ENCODE data around the gene FOXC1.

Gene FOXC1

GRCh38 chr6:1643830-1644445 lies 34.2 kb downstream of the FOXC1 start:
- no peak overlapping the region for H3K4me3 ChIP-seq (ENCODE audit: low read length)
- DNase-seq (ENCODE audit: low read depth) = no peak
- TF ChIP-seq, protein P1, sequence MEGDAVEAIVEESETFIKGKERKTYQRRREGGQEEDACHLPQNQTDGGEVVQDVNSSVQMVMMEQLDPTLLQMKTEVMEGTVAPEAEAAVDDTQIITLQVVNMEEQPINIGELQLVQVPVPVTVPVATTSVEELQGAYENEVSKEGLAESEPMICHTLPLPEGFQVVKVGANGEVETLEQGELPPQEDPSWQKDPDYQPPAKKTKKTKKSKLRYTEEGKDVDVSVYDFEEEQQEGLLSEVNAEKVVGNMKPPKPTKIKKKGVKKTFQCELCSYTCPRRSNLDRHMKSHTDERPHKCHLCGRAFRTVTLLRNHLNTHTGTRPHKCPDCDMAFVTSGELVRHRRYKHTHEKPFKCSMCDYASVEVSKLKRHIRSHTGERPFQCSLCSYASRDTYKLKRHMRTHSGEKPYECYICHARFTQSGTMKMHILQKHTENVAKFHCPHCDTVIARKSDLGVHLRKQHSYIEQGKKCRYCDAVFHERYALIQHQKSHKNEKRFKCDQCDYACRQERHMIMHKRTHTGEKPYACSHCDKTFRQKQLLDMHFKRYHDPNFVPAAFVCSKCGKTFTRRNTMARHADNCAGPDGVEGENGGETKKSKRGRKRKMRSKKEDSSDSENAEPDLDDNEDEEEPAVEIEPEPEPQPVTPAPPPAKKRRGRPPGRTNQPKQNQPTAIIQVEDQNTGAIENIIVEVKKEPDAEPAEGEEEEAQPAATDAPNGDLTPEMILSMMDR (IDR thresholded peaks at IDR 0.05; ENCODE audit: insufficient read depth, low read depth, low read length, missing control alignments) = no peak

- H3K4me3 ChIP-seq (ENCODE audit: low read length) = no peak overlapping the region
- TF ChIP-seq, protein P1 (IDR thresholded peaks at IDR 0.05; ENCODE audit: insufficient read depth, low read depth, low read length, missing control alignments) = no peak
- no peak for DNase-seq (ENCODE audit: low read depth)
Measured at GRCh38 chr6:1644516-1645060, 34.9 kb downstream of the FOXC1 start.

GRCh38 chr6:1645466-1646185 lies 35.9 kb downstream of the FOXC1 start:
- no peak for DNase-seq (ENCODE audit: low read depth)
- TF ChIP-seq, protein P1 (IDR thresholded peaks at IDR 0.05; ENCODE audit: insufficient read depth, low read depth, low read length, missing control alignments) = no peak
- H3K4me3 ChIP-seq (ENCODE audit: low read length) = no peak overlapping the region

- H3K4me3 ChIP-seq (ENCODE audit: low read length) = no peak overlapping the region
- DNase-seq (ENCODE audit: low read depth) = no peak
- TF ChIP-seq, protein P1 (IDR thresholded peaks at IDR 0.05; ENCODE audit: insufficient read depth, low read depth, low read length, missing control alignments) = no peak
Measured at GRCh38 chr6:1651362-1651761, 41.6 kb downstream of the FOXC1 start.

DNA sequence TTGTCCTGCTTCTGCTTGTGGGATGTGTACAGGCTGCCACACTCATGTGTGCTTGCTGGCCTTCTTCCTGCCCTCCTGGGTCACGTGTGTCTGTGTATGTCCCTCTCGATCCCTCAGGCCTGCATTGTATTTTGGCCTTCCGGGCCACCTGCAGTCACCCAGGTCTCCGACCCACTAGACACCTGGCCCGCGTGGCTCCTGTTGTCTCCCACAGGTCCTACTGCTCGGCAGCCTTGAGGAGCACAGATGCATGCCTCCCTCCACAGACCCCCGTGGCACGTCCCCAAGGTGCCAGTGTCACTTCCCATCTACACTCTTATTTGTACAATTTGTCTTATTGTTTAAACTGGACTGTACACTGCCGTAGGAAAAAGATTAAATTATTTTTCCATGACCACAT lies 43.1 kb downstream of the FOXC1 start:
- TF ChIP-seq, protein P1 (IDR thresholded peaks at IDR 0.05; ENCODE audit: insufficient read depth, low read depth, low read length, missing control alignments) = no peak
- DNase-seq (ENCODE audit: low read depth) = no peak
- H3K4me3 ChIP-seq (ENCODE audit: low read length) = no peak overlapping the region

DNA sequence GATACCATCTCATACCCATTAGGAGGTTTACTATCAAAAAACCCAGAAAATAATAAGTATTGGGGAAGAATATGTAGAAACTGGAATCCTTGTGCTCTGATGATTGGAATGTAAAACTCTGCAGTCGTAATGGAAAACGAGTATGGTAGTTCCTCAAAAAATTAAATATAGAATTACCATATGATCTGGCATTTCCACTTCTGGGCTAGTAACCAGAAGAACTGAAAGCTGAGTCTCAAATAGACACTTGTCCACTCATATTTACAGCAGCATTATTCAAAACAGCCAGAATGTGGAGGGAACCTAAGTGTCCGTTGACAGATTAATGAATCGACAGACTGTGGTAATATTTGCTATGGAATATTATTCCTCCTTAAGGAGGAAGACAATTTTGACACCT lies 44.3 kb downstream of the FOXC1 start:
- TF ChIP-seq, protein P1 (IDR thresholded peaks at IDR 0.05; ENCODE audit: insufficient read depth, low read depth, low read length, missing control alignments) = no peak
- no peak for DNase-seq (ENCODE audit: low read depth)
- H3K4me3 ChIP-seq (ENCODE audit: low read length) = no peak overlapping the region

Data from epithelial cell of esophagus (primary cell).